H9 (cell line): ENCODE data around the gene PIK3CG. TPM values are rescaled to one million over a fixed set of nuclear protein-coding genes. Genes with fewer than 3 reads are reported as not detected.

Experiments
- DNase-seq: peaks from one replicate; pipeline ENCODE4 v3.0.0-alpha.2; 2017
- H2AFZ ChIP-seq: one replicate; pipeline ENCODE4 v1.6.1; 2013; ENCODE audit warnings: mild to moderate bottlenecking, low read length, control low read depth, moderate library complexity
- H2AK5ac ChIP-seq: 2 replicates; pipeline ENCODE4 v1.6.1; 2013; ENCODE audit warnings: low read length, control low read depth, mixed read lengths; ENCODE audit not compliant: insufficient read length
- H2BK120ac ChIP-seq: one replicate; pipeline ENCODE4 v1.6.1; 2013; ENCODE audit warnings: low read depth, mild to moderate bottlenecking, low read length, control low read depth, inconsistent platforms; ENCODE audit not compliant: poor library complexity, severe bottlenecking
- H2BK12ac ChIP-seq: 2 replicates; pipeline ENCODE4 v1.6.1; 2013; ENCODE audit warnings: low read length, control low read depth, mixed read lengths, low read depth; ENCODE audit not compliant: insufficient read length
- H2BK15ac ChIP-seq: 2 replicates; pipeline ENCODE4 v1.6.1; 2013; ENCODE audit warnings: low read depth, low read length, control low read depth
- H2BK20ac ChIP-seq: one replicate; pipeline ENCODE4 v1.6.1; 2013; ENCODE audit warnings: low read depth, mild to moderate bottlenecking, low read length, control low read depth, inconsistent platforms; ENCODE audit not compliant: poor library complexity, severe bottlenecking
- H2BK5ac ChIP-seq: 2 replicates; pipeline ENCODE4 v1.6.1; 2013; ENCODE audit warnings: low read length, control low read depth, mixed read lengths; ENCODE audit not compliant: insufficient read length
- H3K14ac ChIP-seq: 2 replicates; pipeline ENCODE4 v1.6.1; 2013; ENCODE audit warnings: low read length, control low read depth; ENCODE audit not compliant: insufficient read depth
- H3K18ac ChIP-seq: 2 replicates; pipeline ENCODE4 v1.6.1; 2013; ENCODE audit warnings: low read depth, mild to moderate bottlenecking, mixed read lengths, low read length, control low read depth; ENCODE audit not compliant: insufficient read length
- H3K23ac ChIP-seq: 2 replicates; pipeline ENCODE4 v1.6.1; 2013; ENCODE audit warnings: low read length, control low read depth, mixed read lengths, low read depth; ENCODE audit not compliant: insufficient read length
- H3K23me2 ChIP-seq: 2 replicates; pipeline ENCODE4 v1.6.1; 2013; ENCODE audit warnings: low read depth, mild to moderate bottlenecking, mixed read lengths, low read length, control low read depth; ENCODE audit not compliant: insufficient read length, poor library complexity, severe bottlenecking
- H3K27ac ChIP-seq: 2 replicates; pipeline ENCODE4 v1.5.1; 2013; ENCODE audit warnings: low read length, control low read depth, mixed read lengths, low read depth; ENCODE audit not compliant: insufficient read length
- H3K27me3 ChIP-seq: 2 replicates; pipeline ENCODE4 v1.6.1; 2013; ENCODE audit warnings: low read length, control low read depth, inconsistent platforms; ENCODE audit not compliant: insufficient read depth
- H3K4ac ChIP-seq: 2 replicates; pipeline ENCODE4 v1.6.1; 2013; ENCODE audit warnings: low read depth, mild to moderate bottlenecking, control low read depth, inconsistent platforms, low read length, moderate library complexity
- H3K4me1 ChIP-seq: 2 replicates; pipeline ENCODE4 v1.6.1; 2013; ENCODE audit warnings: low read length, control low read depth, inconsistent platforms; ENCODE audit not compliant: insufficient read depth
- H3K4me2 ChIP-seq: 2 replicates; pipeline ENCODE4 v1.6.1; 2013; ENCODE audit warnings: low read length, control low read depth, mixed read lengths; ENCODE audit not compliant: insufficient read length, insufficient read depth
- H3K56ac ChIP-seq: 2 replicates; pipeline ENCODE4 v1.6.1; 2013; ENCODE audit warnings: low read depth, mild to moderate bottlenecking, mixed read lengths, low read length, control low read depth; ENCODE audit not compliant: insufficient read length
- H3K79me1 ChIP-seq: 2 replicates; pipeline ENCODE4 v1.6.1; 2013; ENCODE audit warnings: low read depth, mild to moderate bottlenecking, moderate library complexity, low read length, control low read depth, inconsistent platforms; ENCODE audit not compliant: insufficient read depth, poor library complexity, severe bottlenecking
- H3K79me2 ChIP-seq: 2 replicates; pipeline ENCODE4 v1.6.1; 2013; ENCODE audit warnings: low read length, control low read depth, inconsistent platforms; ENCODE audit not compliant: insufficient read depth
- H3K9ac ChIP-seq: 2 replicates; pipeline ENCODE4 v1.6.1; 2013; ENCODE audit warnings: low read length, control low read depth, mixed read lengths; ENCODE audit not compliant: insufficient read length; ENCODE audit errors: extremely low read depth
- H3K9me3 ChIP-seq: one replicate; pipeline ENCODE4 v1.6.1; 2013; ENCODE audit warnings: low read depth, low read length, inconsistent platforms; ENCODE audit not compliant: control insufficient read depth
- H3T11ph ChIP-seq: one replicate; pipeline ENCODE4 v1.6.1; 2013; ENCODE audit warnings: mild to moderate bottlenecking, low read length, control low read depth, inconsistent platforms
- H4K20me1 ChIP-seq: one replicate; pipeline ENCODE4 v1.6.1; 2013; ENCODE audit not compliant: control insufficient read depth, insufficient read length, insufficient read depth
- H4K5ac ChIP-seq: 2 replicates; pipeline ENCODE4 v1.6.1; 2013; ENCODE audit warnings: low read depth, mild to moderate bottlenecking, mixed read lengths, low read length, control low read depth; ENCODE audit not compliant: insufficient read length
- H4K8ac ChIP-seq: replicated peaks from 2 replicates; pipeline ENCODE4 v1.6.1; 2013; ENCODE audit warnings: low read length, control low read depth, mixed read lengths, low read depth; ENCODE audit not compliant: insufficient read length
- H4K91ac ChIP-seq: 2 replicates; pipeline ENCODE4 v1.6.1; 2013; ENCODE audit warnings: low read depth, mild to moderate bottlenecking, moderate library complexity, mixed read lengths, low read length, control low read depth; ENCODE audit not compliant: insufficient read length
- H3K27ac Mint-ChIP-seq, 3 experiments: 2 replicates in 2 of 3; 3 replicates in 1 of 3; pipeline ENCODE4 v1.8.0; 2020 to 2021; ENCODE audit warnings: mixed read lengths in 3 of 3, mild to moderate bottlenecking in 1 of 3, moderate library complexity in 1 of 3
- H3K27me3 Mint-ChIP-seq: 2 replicates; pipeline ENCODE4 v1.8.0; 2021; ENCODE audit warnings: low read depth, mild to moderate bottlenecking, moderate library complexity, mixed read lengths
- H3K36me3 Mint-ChIP-seq, 3 experiments: 2 replicates in 2 of 3; 3 replicates in 1 of 3; pipeline ENCODE4 v1.8.0; 2020 to 2021; ENCODE audit warnings: low read depth in 3 of 3, mixed read lengths in 3 of 3; ENCODE audit not compliant: insufficient read depth in 1 of 3
- H3K4me1 Mint-ChIP-seq, 2 experiments: 2 replicates each; pipeline ENCODE4 v1.8.0; 2020; ENCODE audit warnings: mixed read lengths in 2 of 2
- H3K4me3 Mint-ChIP-seq, 2 experiments: 2 replicates in 1 of 2; 3 replicates in 1 of 2; pipeline ENCODE4 v1.8.0; 2020 to 2021; ENCODE audit warnings: mild to moderate bottlenecking in 2 of 2, mixed read lengths in 2 of 2, moderate library complexity in 1 of 2
- H3K9me3 Mint-ChIP-seq, 2 experiments: 2 replicates in 1 of 2; 3 replicates in 1 of 2; pipeline ENCODE4 v1.8.0; 2020; ENCODE audit warnings: mild to moderate bottlenecking in 2 of 2, mixed read lengths in 2 of 2, moderate library complexity in 1 of 2
- CTCF ChIP-seq: fragments of 200-600 bp; sonication (generic); conservative IDR thresholded peaks from 3 replicates; pipeline ENCODE4 v1.8.0; 2021; ENCODE audit warnings: antibody characterized with exemption, mild to moderate bottlenecking
- WGBS: extraction: QIAGEN DNeasy Blood & Tissue Kit; methylation state at CpG from one replicate; pipeline ENCODE4 v1.1.7; 2013; ENCODE audit warnings: missing lambda C conversion rate, low lambda C conversion rate, mixed read lengths; ENCODE audit not compliant: insufficient read length; ENCODE audit errors: extremely low coverage; 5-methylcytosine and 5-hydroxymethylcytosine counted together
- total RNA-seq: library from RNA; stranded (reverse); gene quantifications from 2 replicates; pipeline ENCODE4 v1.2.1, GENCODE V29; 2021

Gene PIK3CG
- total RNA-seq, 1 experiment from 2014 or later, result not detected

- no peak overlapping the region for H3K27ac ChIP-seq
- H3T11ph ChIP-seq, result no peak overlapping the region
- H3K18ac ChIP-seq, result no peak overlapping the region
- H4K20me1 ChIP-seq, result no peaks in the 10 kb centered on the region
- no peak overlapping the region for H2BK12ac ChIP-seq
- Mint-ChIP-seq H3K9me3 (no peaks in the 10 kb centered on the region), H3K27me3 (no peaks in the 10 kb centered on the region), H3K4me1 (peaks cover 5 to 11% of the 10 kb centered on the region in 2 experiments; a peak in 3 of 4 replicates), H3K36me3 (no peaks in the 10 kb centered on the region), H3K4me3 (no peak overlapping the region), H3K27ac (no peak overlapping the region; a peak in 1 of 7 replicates)
- H3K4me1 ChIP-seq, result no peaks in the 10 kb centered on the region; the same call in 1 of the 2 replicates
- H4K5ac ChIP-seq, result no peak overlapping the region
- H3K4ac ChIP-seq, result no peak overlapping the region
- TF ChIP-seq CTCF, result peak; percentile 56; the same call in 2 of the 3 replicates
- no CpG with 5 or more reads among the region's 8 CpGs for WGBS
- no peaks in the 10 kb centered on the region for H3K27me3 ChIP-seq
- H3K79me1 ChIP-seq, result no peaks in the 10 kb centered on the region
- no peak overlapping the region for H4K91ac ChIP-seq
- H3K9ac ChIP-seq, result no peak overlapping the region
- H2BK120ac ChIP-seq, result no peak overlapping the region
- no peak overlapping the region for H2AK5ac ChIP-seq
- DNase-seq, result peak; percentile 33
- no peak overlapping the region for H2BK15ac ChIP-seq
- no peaks in the 10 kb centered on the region for H3K23me2 ChIP-seq
- H2BK20ac ChIP-seq, result no peak overlapping the region
- H3K23ac ChIP-seq, result no peak overlapping the region
- no peaks in the 10 kb centered on the region for H3K79me2 ChIP-seq
- no peak overlapping the region for H2BK5ac ChIP-seq
- no peak overlapping the region for H3K56ac ChIP-seq
- no peak overlapping the region for H3K4me2 ChIP-seq
- no peak overlapping the region for H4K8ac ChIP-seq
- H2AFZ ChIP-seq, result no peak overlapping the region
- no peak overlapping the region for H3K14ac ChIP-seq
- no peaks in the 10 kb centered on the region for H3K9me3 ChIP-seq
Observed at GRCh38 chr7:106891548-106892410, 26.7 kb downstream of the PIK3CG start.
